H1 (cell line): ENCODE results near the gene ENDOU. TPM values are rescaled to one million over a fixed set of nuclear protein-coding genes. Genes with fewer than 3 reads are reported as not detected.

Source experiments
- CTCF ChIA-PET: fragments of 300-600 bp; sonication (Branson Sonifier 250); formaldehyde crosslinking; loops from one replicate; lab custom pipeline; 2021; ENCODE audit not compliant: partially characterized antibody; lab: Charles Lee
- POLR2A ChIA-PET: fragments of 300-600 bp; sonication (Branson Sonifier 250); formaldehyde crosslinking; loops from one replicate; lab custom pipeline; 2021; ENCODE audit warnings: inconsistent platforms; ENCODE audit not compliant: partially characterized antibody; lab: Charles Lee
- DNase-seq, 2 experiments: peaks; one replicate each; pipeline versions ENCODE4 v3.0.0 to v3.0.0-alpha.2; 2010 to 2022; ENCODE audit warnings: low spot score in 2 of 2, low read depth in 1 of 2, mixed read lengths in 1 of 2
- FAIRE-seq: peaks from 2 replicates; lab custom pipeline; 2011; peaks lifted over from hg19 to GRCh38; lab: Jason Lieb, UNC
- H2AFZ ChIP-seq: 2 replicates; pipeline ENCODE4 v1.8.1; 2012; ENCODE audit warnings: low read length, inconsistent platforms
- H2AK5ac ChIP-seq: 2 replicates; pipeline ENCODE4 v1.6.1; 2013; ENCODE audit warnings: low read depth, low read length
- H2BK120ac ChIP-seq: replicated peaks from 2 replicates; pipeline ENCODE3; 2013; ENCODE audit warnings: low read depth, low read length, inconsistent platforms
- H2BK12ac ChIP-seq: 2 replicates; pipeline ENCODE4 v1.6.1; 2013; ENCODE audit warnings: low read depth, low read length
- H2BK15ac ChIP-seq: 2 replicates; pipeline ENCODE4 v1.6.1; 2013; ENCODE audit warnings: low read length
- H2BK20ac ChIP-seq: 2 replicates; pipeline ENCODE4 v1.6.1; 2013; ENCODE audit warnings: low read length
- H2BK5ac ChIP-seq: 2 replicates; pipeline ENCODE4 v1.6.1; 2013; ENCODE audit warnings: low read depth, low read length
- H3K14ac ChIP-seq: 2 replicates; pipeline ENCODE4 v1.6.1; 2013; ENCODE audit warnings: inconsistent platforms; ENCODE audit not compliant: insufficient read length
- H3K18ac ChIP-seq: 2 replicates; pipeline ENCODE4 v1.6.1; 2013; ENCODE audit warnings: low read length; ENCODE audit errors: extremely low read depth
- H3K23ac ChIP-seq: 2 replicates; pipeline ENCODE4 v1.6.1; 2013; ENCODE audit warnings: inconsistent platforms; ENCODE audit not compliant: insufficient read length
- H3K23me2 ChIP-seq: 2 replicates; pipeline ENCODE4 v1.6.1; 2013; ENCODE audit warnings: low read depth, low read length
- H3K27ac ChIP-seq: 2 replicates; pipeline ENCODE4 v1.6.1; 2011; ENCODE audit warnings: low read depth, low read length, inconsistent platforms
- H3K27me3 ChIP-seq, 4 experiments: replicated peaks in 1 of 4; 1 replicate in 1 of 4; 2 replicates in 3 of 4; pipeline versions ENCODE4 v1.6.1 to v1.8.1; 2011 to 2013; ENCODE audit warnings: low read length in 3 of 4, mild to moderate bottlenecking in 3 of 4, inconsistent platforms in 2 of 4, mixed read lengths in 2 of 4, moderate library complexity in 1 of 4; ENCODE audit not compliant: control insufficient read depth in 3 of 4, insufficient read depth in 3 of 4; ENCODE audit errors: extremely low read depth in 1 of 4
- H3K36me3 ChIP-seq, 4 experiments: 2 replicates each; pipeline versions ENCODE4 v1.6.1 to v1.8.1; 2011 to 2013; ENCODE audit warnings: mild to moderate bottlenecking in 4 of 4, low read length in 3 of 4, moderate library complexity in 2 of 4, control low read depth in 1 of 4, inconsistent platforms in 1 of 4; ENCODE audit not compliant: insufficient read depth in 4 of 4, control insufficient read depth in 2 of 4
- H3K4ac ChIP-seq: replicated peaks from 2 replicates; pipeline ENCODE3; 2013; ENCODE audit warnings: low read length, low read depth, mixed read lengths, inconsistent platforms; ENCODE audit not compliant: insufficient read length
- H3K4me1 ChIP-seq, 4 experiments: replicated peaks in 1 of 4; 1 replicate in 1 of 4; 2 replicates in 3 of 4; pipeline versions ENCODE4 v1.6.1 to v1.8.1; 2011 to 2013; ENCODE audit warnings: low read length in 3 of 4, inconsistent platforms in 2 of 4, mixed read lengths in 1 of 4; ENCODE audit not compliant: insufficient read depth in 4 of 4, control insufficient read depth in 3 of 4
- H3K4me2 ChIP-seq, 2 experiments: 2 replicates each; pipeline versions ENCODE4 v1.6.1 to v1.8.1; 2011 to 2013; ENCODE audit warnings: low read depth in 2 of 2, low read length in 2 of 2, control low read depth in 1 of 2, inconsistent platforms in 1 of 2, mild to moderate bottlenecking in 1 of 2; ENCODE audit not compliant: insufficient read depth in 1 of 2
- H3K4me3 ChIP-seq, 4 experiments: fragments of 200-600, 300-600 bp in 1 of 4; sonication (generic), shearing (Covaris generic), sonication (Bioruptor Twin) in 1 of 4; 2 replicates each; pipeline versions ENCODE4 v1.5.1 to v1.8.1; 2011 to 2016; ENCODE audit warnings: low read length in 4 of 4, low read depth in 3 of 4, control low read depth in 2 of 4, inconsistent platforms in 2 of 4, mild to moderate bottlenecking in 2 of 4, mixed read lengths in 1 of 4, moderate library complexity in 1 of 4; ENCODE audit not compliant: insufficient read depth in 2 of 4; ENCODE audit errors: extremely low read depth in 1 of 4
- H3K56ac ChIP-seq: replicated peaks from 2 replicates; pipeline ENCODE3; 2013; ENCODE audit warnings: low read depth, mild to moderate bottlenecking, mixed read lengths, low read length, inconsistent platforms; ENCODE audit not compliant: insufficient read length
- H3K79me1 ChIP-seq: 2 replicates; pipeline ENCODE4 v1.6.1; 2013; ENCODE audit warnings: low read depth, low read length, control low read depth
- H3K79me2 ChIP-seq, 2 experiments: 2 replicates each; pipeline versions ENCODE4 v1.6.1 to v1.8.1; 2012 to 2013; ENCODE audit warnings: low read length in 2 of 2, mild to moderate bottlenecking in 2 of 2, inconsistent platforms in 1 of 2; ENCODE audit not compliant: insufficient read depth in 2 of 2, control insufficient read depth in 1 of 2
- H3K9ac ChIP-seq, 4 experiments: replicated peaks in 1 of 4; 1 replicate in 1 of 4; 2 replicates in 3 of 4; pipeline versions ENCODE4 v1.6.1 to v1.8.1; 2011 to 2013; ENCODE audit warnings: low read depth in 3 of 4, low read length in 3 of 4, control low read depth in 2 of 4, mild to moderate bottlenecking in 2 of 4, moderate library complexity in 2 of 4, inconsistent platforms in 1 of 4; ENCODE audit errors: extremely low read depth in 1 of 4
- H3K9me3 ChIP-seq, 2 experiments: 2 replicates each; pipeline versions ENCODE4 v1.6.1 to v1.8.1; 2012 to 2013; ENCODE audit warnings: mild to moderate bottlenecking in 2 of 2, moderate library complexity in 2 of 2, control low read depth in 1 of 2, inconsistent platforms in 1 of 2, low read depth in 1 of 2, low read length in 1 of 2, mixed read lengths in 1 of 2; ENCODE audit not compliant: insufficient read depth in 2 of 2
- H4K20me1 ChIP-seq, 2 experiments: replicated peaks in 1 of 2; 2 replicates each; pipeline versions ENCODE3 to v1.8.1; 2011 to 2013; ENCODE audit warnings: inconsistent platforms in 2 of 2, low read length in 2 of 2, mild to moderate bottlenecking in 1 of 2; ENCODE audit not compliant: insufficient read depth in 2 of 2, control insufficient read depth in 1 of 2
- H4K5ac ChIP-seq: 2 replicates; pipeline ENCODE4 v1.6.1; 2013; ENCODE audit warnings: low read length, low read depth, mixed read lengths, inconsistent platforms; ENCODE audit not compliant: insufficient read length
- H4K8ac ChIP-seq: 2 replicates; pipeline ENCODE4 v1.8.0; 2013; ENCODE audit warnings: mild to moderate bottlenecking, moderate library complexity, low read length, inconsistent platforms; ENCODE audit not compliant: insufficient read depth; ENCODE audit errors: extremely low read depth
- H4K91ac ChIP-seq: replicated peaks from 2 replicates; pipeline ENCODE3; 2013; ENCODE audit warnings: low read length, mixed read lengths, inconsistent platforms; ENCODE audit not compliant: insufficient read length
- CHD2 ChIP-seq: IDR thresholded peaks from 2 replicates; pipeline ENCODE4 v1.6.1; 2012; ENCODE audit warnings: low read length, improper control_type of control experiment
- EP300 ChIP-seq, 2 experiments: IDR thresholded peaks; 1 replicate in 1 of 2; 2 replicates in 1 of 2; pipeline ENCODE4 v1.6.1; 2011 to 2012; ENCODE audit warnings: low read depth in 2 of 2, low read length in 2 of 2, mild to moderate bottlenecking in 2 of 2, borderline replicate concordance in 1 of 2, inconsistent platforms in 1 of 2, moderate library complexity in 1 of 2
- GTF2F1 ChIP-seq: IDR thresholded peaks from 2 replicates; pipeline ENCODE4 v1.6.1; 2012; ENCODE audit warnings: low read depth, low read length, improper control_type of control experiment, borderline replicate concordance
- HDAC2 ChIP-seq, 2 experiments: fragments of 300-600 bp in 1 of 2; sonication (generic) in 1 of 2; IDR thresholded peaks; 2 replicates each; pipeline ENCODE4 v1.6.1; 2011 to 2012; ENCODE audit warnings: low read depth in 2 of 2, low read length in 2 of 2, mild to moderate bottlenecking in 2 of 2, moderate library complexity in 2 of 2, borderline replicate concordance in 1 of 2, inconsistent platforms in 1 of 2
- KDM1A ChIP-seq: fragments of 200-600, 300-600 bp; sonication (generic); IDR thresholded peaks from 2 replicates; pipeline ENCODE4 v1.7.1; 2016; ENCODE audit warnings: mild to moderate bottlenecking, low read length, borderline replicate concordance
- KDM5A ChIP-seq: fragments of 200-600 bp; IDR thresholded peaks from 2 replicates; pipeline ENCODE4 v1.7.1; 2012; ENCODE audit warnings: mild to moderate bottlenecking, low read length, inconsistent platforms, mixed read lengths
- POU5F1 ChIP-seq: IDR thresholded peaks from 2 replicates; pipeline ENCODE4 v1.6.1; 2011; ENCODE audit warnings: low read depth, mild to moderate bottlenecking, low read length, moderate library complexity
- RAD21 ChIP-seq, 2 experiments: IDR thresholded peaks in 1 of 2; conservative IDR thresholded peaks in 1 of 2; 2 replicates each; pipeline ENCODE4 v1.6.1; 2011; ENCODE audit warnings: low read depth in 2 of 2, low read length in 2 of 2, improper control_type of control experiment in 1 of 2, inconsistent platforms in 1 of 2, mild to moderate bottlenecking in 1 of 2, moderate library complexity in 1 of 2
- SIRT6 ChIP-seq: IDR thresholded peaks from one replicate; pipeline ENCODE4 v1.7.1; 2012; ENCODE audit warnings: low read length, inconsistent platforms
- SRF ChIP-seq: IDR thresholded peaks from 2 replicates; pipeline ENCODE4 v1.6.1; 2011; ENCODE audit warnings: mild to moderate bottlenecking, low read depth, low read length, moderate library complexity
- WGBS, 2 experiments: shearing (Covaris generic) in 1 of 2; methylation state at CpG; one replicate each; pipeline versions ENCODE4 v1.1.6 to v1.1.7; 2013 to 2015; ENCODE audit warnings: low lambda C conversion rate in 2 of 2, mixed read lengths in 2 of 2, inconsistent platforms in 1 of 2, low coverage in 1 of 2, missing lambda C conversion rate in 1 of 2; ENCODE audit not compliant: insufficient replicate concordance in 2 of 2, insufficient coverage in 1 of 2, insufficient read length in 1 of 2; ENCODE audit errors: extremely low coverage in 1 of 2, missing lambda C conversion rate in 1 of 2; 5-methylcytosine and 5-hydroxymethylcytosine counted together
- polyA plus RNA-seq, 7 experiments: library from polyadenylated mRNA; depleted of rRNA in 3 of 7; stranded (reverse) in 5 of 7; unstranded in 2 of 7; fragments of >200 nt in 5 of 7; fragments of 200-250 nt in 2 of 7; gene quantifications; 1 replicate in 5 of 7; 2 replicates in 1 of 7; 4 replicates in 1 of 7; pipeline versions ENCODE4 v1.2.1 to v1.2.3, GENCODE V29; 2011 to 2013; ENCODE audit warnings: missing spikeins in 2 of 7, mixed read lengths in 2 of 7
- total RNA-seq: library from RNA; stranded (reverse); fragmentation: NEBNext Ultra II Directional; extraction: Animal tissue kit (Norgen Biotek cat#: 25700); gene quantifications from 2 replicates; pipeline ENCODE4 v1.2.1, GENCODE V29; 2021
- TF ChIP-seq, protein P1 (sequence below): IDR thresholded peaks from 2 replicates; pipeline ENCODE4 v1.6.1; 2012; ENCODE audit warnings: inconsistent platforms
- TF ChIP-seq, protein P2 (sequence below): IDR thresholded peaks from 2 replicates; pipeline ENCODE4 v1.6.1; 2012; ENCODE audit warnings: low read length, inconsistent platforms

The ENDOU gene
- total and polyA plus RNA-seq, 2 of the 8 experiments (the other 6 are each of a cell fraction or from before 2014, with no cell fraction given) = not detected

DNA sequence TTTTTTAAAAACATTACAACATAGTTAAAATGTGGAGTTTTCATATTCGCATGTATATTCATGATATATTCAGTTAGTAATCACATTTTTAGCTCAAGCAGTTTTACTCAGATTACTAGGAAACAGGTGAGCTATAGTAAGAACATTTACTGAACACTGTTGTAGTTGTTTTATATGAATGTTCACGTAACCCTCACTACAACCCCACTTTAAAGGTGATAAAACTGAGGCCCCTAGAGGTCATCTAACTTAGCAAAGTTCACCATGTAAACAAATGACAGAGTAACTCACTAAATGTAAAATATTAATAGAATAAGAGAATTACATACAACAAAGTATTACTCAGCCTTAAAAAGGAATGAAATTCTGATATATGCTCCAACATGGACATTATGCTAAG, 45.5 kb downstream of the ENDOU start:
- no peaks in the 10 kb centered on the region for H3K79me1 ChIP-seq
- peaks cover 3 to 21% (median 9%) of the 10 kb centered on the region in 4 experiments; a peak in 7 of 8 replicates for H3K36me3 ChIP-seq
- no peak for DNase-seq
- ChIA-PET CTCF (interaction anchor here (0.7 kb wide), 1 partner anchor 153 kb away, joined by 3 read pairs; no protein-coding TSS in a partner anchor), POLR2A (no interaction called here)
- H2AK5ac ChIP-seq = no peak overlapping the region
- H4K5ac ChIP-seq = no peak overlapping the region
- no peak overlapping the region for H3K4me3 ChIP-seq
- H3K4me2 ChIP-seq = no peak overlapping the region
- H3K79me2 ChIP-seq = no peaks in the 10 kb centered on the region
- no peak overlapping the region for H3K56ac ChIP-seq
- no peak overlapping the region for H4K91ac ChIP-seq
- H3K27me3 ChIP-seq = no peaks in the 10 kb centered on the region
- no peak overlapping the region for H3K9ac ChIP-seq
- no peaks in the 10 kb centered on the region for H3K9me3 ChIP-seq
- H3K14ac ChIP-seq = no peak overlapping the region
- no peak overlapping the region for H3K4ac ChIP-seq
- 89% methylated on average over 2 of the region's 2 CpGs; no CpG with 5 or more reads in 1 of the 2 experiments for WGBS, 2 experiments
- H2BK120ac ChIP-seq = no peak overlapping the region
- no peak for FAIRE-seq
- no peaks in the 10 kb centered on the region for H4K20me1 ChIP-seq
- no peak overlapping the region for H2BK20ac ChIP-seq
- no peak overlapping the region for H3K23ac ChIP-seq
- H3K18ac ChIP-seq = no peak overlapping the region
- no peaks in the 10 kb centered on the region for H3K4me1 ChIP-seq
- H2BK12ac ChIP-seq = no peak overlapping the region
- H2BK5ac ChIP-seq = no peak overlapping the region
- H3K23me2 ChIP-seq = no peaks in the 10 kb centered on the region
- H4K8ac ChIP-seq = no peak overlapping the region
- no peak overlapping the region for H2AFZ ChIP-seq
- no peak overlapping the region for H2BK15ac ChIP-seq
- H3K27ac ChIP-seq = no peak overlapping the region
- TF ChIP-seq CHD2 = no peak
- TF ChIP-seq GTF2F1 = no peak
- TF ChIP-seq, protein P1, sequence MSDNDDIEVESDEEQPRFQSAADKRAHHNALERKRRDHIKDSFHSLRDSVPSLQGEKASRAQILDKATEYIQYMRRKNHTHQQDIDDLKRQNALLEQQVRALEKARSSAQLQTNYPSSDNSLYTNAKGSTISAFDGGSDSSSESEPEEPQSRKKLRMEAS = no peak
- TF ChIP-seq EP300 (IDR thresholded peaks at IDR 0.05; ENCODE audit: borderline replicate concordance in 1 of 2, low read depth in 2 of 2, low read length in 2 of 2) = no peak
- TF ChIP-seq, protein P2, sequence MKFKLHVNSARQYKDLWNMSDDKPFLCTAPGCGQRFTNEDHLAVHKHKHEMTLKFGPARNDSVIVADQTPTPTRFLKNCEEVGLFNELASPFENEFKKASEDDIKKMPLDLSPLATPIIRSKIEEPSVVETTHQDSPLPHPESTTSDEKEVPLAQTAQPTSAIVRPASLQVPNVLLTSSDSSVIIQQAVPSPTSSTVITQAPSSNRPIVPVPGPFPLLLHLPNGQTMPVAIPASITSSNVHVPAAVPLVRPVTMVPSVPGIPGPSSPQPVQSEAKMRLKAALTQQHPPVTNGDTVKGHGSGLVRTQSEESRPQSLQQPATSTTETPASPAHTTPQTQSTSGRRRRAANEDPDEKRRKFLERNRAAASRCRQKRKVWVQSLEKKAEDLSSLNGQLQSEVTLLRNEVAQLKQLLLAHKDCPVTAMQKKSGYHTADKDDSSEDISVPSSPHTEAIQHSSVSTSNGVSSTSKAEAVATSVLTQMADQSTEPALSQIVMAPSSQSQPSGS = no peak
- TF ChIP-seq RAD21 (IDR thresholded peaks at IDR 0.05 in 1 of 2, conservative IDR thresholded peaks at IDR 0.05 in 1 of 2; ENCODE audit: low read depth in 2 of 2, low read length in 2 of 2) = no peak
- no peak for TF ChIP-seq SIRT6
- TF ChIP-seq KDM5A = no peak
- TF ChIP-seq KDM1A = no peak
- no peak for TF ChIP-seq HDAC2 (IDR thresholded peaks at IDR 0.05; ENCODE audit: borderline replicate concordance in 1 of 2, low read depth in 2 of 2, low read length in 2 of 2)
- no peak for TF ChIP-seq POU5F1
- TF ChIP-seq SRF = no peak
